Stomach smooth muscle (tissue), 2 donors: ENCODE data around the gene HMG20B.

Experiments used
- H3K27ac ChIP-seq: one replicate; pipeline ENCODE4 v1.7.0; 2013; ENCODE audit warnings: mild to moderate bottlenecking, low read length, inconsistent platforms
- H3K27me3 ChIP-seq, 2 donors: one replicate each; pipeline ENCODE4 v1.7.0; 2013; ENCODE audit warnings: low read length in 2 of 2; ENCODE audit not compliant: insufficient read depth in 2 of 2, control insufficient read depth in 1 of 2
- H3K36me3 ChIP-seq, 2 donors: one replicate each; pipeline ENCODE4 v1.7.0; 2013; ENCODE audit warnings: low read length in 2 of 2; ENCODE audit not compliant: control insufficient read depth in 2 of 2, insufficient read depth in 2 of 2
- H3K4me1 ChIP-seq: one replicate; pipeline ENCODE4 v1.7.0; 2013; ENCODE audit warnings: low read length; ENCODE audit not compliant: control insufficient read depth, insufficient read depth
- H3K4me3 ChIP-seq, 2 donors: one replicate each; pipeline ENCODE4 v1.7.0; 2013; ENCODE audit warnings: low read length in 2 of 2
- H3K9ac ChIP-seq, 2 donors: one replicate each; pipeline ENCODE4 v1.7.0; 2013; ENCODE audit warnings: low read length in 2 of 2, mild to moderate bottlenecking in 1 of 2
- H3K9me3 ChIP-seq, 2 donors: one replicate each; pipeline ENCODE4 v1.7.0; 2013; ENCODE audit warnings: low read length in 2 of 2; ENCODE audit not compliant: control insufficient read depth in 2 of 2
- donor health status: healthy.
- donor health status: Pancreatic carcinoma.

HMG20B gene

DNA sequence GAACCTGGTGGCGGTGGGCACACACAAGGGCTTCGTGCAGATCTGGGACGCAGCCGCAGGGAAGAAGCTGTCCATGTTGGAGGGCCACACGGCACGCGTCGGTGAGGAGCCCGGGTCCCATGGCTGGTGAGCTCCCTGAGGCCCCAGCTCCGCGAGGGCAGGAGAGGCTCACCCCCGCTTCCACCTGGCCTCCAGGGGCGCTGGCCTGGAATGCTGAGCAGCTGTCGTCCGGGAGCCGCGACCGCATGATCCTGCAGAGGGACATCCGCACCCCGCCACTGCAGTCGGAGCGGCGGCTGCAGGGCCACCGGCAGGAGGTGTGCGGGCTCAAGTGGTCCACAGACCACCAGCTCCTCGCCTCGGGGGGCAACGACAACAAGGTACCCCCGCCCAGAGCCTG lies 41.0 kb upstream of the HMG20B start:
- Histone ChIP-seq H3K27ac (no peak overlapping the region), H3K4me3 (no peak overlapping the region), H3K36me3 (peaks cover 19 to 52% of the 10 kb centered on the region in 2 donors), H3K4me1 (no peaks in the 10 kb centered on the region), H3K9me3 (no peaks in the 10 kb centered on the region), H3K27me3 (no peaks in the 10 kb centered on the region), H3K9ac (no peak overlapping the region)

DNA sequence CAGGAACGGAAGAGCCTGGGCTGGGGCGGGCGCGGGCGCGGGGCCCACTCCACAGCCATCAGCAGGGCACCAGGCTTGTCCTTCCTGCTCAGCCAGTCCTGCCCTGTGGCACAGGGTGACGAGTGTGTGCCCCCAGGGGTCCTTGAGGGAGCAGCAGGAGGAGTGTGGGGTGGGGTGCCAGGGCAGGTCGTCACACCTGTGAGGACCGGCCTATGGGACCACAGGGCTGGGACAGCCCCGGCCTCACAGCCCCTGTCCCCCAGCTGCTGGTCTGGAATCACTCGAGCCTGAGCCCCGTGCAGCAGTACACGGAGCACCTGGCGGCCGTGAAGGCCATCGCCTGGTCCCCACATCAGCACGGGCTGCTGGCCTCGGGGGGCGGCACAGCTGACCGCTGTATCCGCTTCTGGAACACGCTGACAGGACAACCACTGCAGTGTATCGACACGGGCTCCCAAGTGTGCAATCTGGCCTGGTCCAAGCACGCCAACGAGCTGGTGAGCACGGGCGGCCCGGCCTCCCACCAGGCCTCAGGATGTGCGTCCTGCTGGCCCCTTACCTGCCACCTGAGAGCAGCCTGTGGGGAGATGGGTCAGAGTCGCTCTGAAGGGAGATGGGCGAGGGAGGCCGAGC lies 40.5 kb upstream of the HMG20B start:
- H3K4me3 ChIP-seq: no peak overlapping the region
- no peaks in the 10 kb centered on the region for H3K9me3 ChIP-seq
- no peak overlapping the region for H3K27ac ChIP-seq
- no peaks in the 10 kb centered on the region for H3K27me3 ChIP-seq
- peaks cover 15 to 47% of the 10 kb centered on the region in 2 donors for H3K36me3 ChIP-seq
- peaks cover 3% of the 10 kb centered on the region for H3K4me1 ChIP-seq
- no peak overlapping the region for H3K9ac ChIP-seq

DNA sequence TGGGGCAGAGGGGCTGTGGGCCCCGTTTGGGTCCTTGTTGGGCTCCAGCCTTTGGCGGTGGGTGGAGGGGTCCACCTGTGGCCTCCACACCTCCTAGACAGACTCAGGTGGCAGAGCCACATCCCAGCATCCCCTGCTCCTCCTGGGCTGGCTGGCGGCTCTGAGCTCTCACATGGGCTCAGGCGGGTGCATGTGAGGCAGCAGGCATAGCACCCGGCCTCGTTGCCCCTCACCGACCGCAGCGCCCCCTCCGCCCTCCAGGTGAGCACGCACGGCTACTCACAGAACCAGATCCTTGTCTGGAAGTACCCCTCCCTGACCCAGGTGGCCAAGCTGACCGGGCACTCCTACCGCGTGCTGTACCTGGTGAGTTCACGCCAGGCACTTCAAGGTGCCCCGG lies 39.7 kb upstream of the HMG20B start:
- H3K27me3 ChIP-seq: no peaks in the 10 kb centered on the region
- H3K9me3 ChIP-seq: no peaks in the 10 kb centered on the region
- no peak overlapping the region for H3K27ac ChIP-seq
- no peak overlapping the region for H3K4me3 ChIP-seq
- H3K4me1 ChIP-seq: peaks cover 3% of the 10 kb centered on the region
- H3K9ac ChIP-seq: no peak overlapping the region
- peaks cover 13 to 45% of the 10 kb centered on the region in 2 donors for H3K36me3 ChIP-seq

DNA sequence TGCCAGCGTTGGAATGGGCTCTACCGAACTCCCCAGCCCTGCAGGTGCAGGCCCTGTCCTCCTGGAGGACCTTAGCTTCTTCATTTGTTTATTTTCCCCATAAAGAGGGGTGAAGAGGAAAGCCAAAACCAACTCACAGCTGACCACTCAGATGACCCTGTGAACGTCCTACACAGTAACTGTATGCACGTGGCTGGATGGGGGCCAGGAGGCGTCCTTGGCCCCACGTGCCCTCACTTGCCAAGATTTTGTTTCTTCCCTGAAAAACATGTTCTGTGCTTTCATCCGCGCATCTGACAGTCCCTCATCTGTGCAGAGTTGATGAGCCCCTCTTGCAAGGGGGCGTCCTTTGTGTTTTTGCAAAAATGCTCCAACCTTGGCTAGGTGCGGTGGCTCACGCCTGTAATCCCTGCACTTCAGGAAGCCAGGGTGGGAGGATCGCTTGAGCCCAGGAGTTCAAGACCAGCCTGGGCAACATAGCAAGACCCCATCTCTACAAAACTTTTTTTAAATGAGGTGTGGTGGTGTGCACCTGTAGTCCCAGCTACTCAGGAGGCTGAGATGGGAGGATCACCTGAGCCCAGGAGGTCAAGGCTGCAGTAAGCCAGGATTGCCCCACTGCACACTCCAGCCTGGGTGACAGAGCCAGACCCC lies 39.1 kb upstream of the HMG20B start:
- Histone ChIP-seq H3K4me3 (no peak overlapping the region), H3K27ac (no peak overlapping the region), H3K36me3 (peaks cover 11 to 41% of the 10 kb centered on the region in 2 donors), H3K9ac (no peak overlapping the region), H3K27me3 (no peaks in the 10 kb centered on the region), H3K9me3 (no peaks in the 10 kb centered on the region), H3K4me1 (peaks cover 3% of the 10 kb centered on the region)

DNA sequence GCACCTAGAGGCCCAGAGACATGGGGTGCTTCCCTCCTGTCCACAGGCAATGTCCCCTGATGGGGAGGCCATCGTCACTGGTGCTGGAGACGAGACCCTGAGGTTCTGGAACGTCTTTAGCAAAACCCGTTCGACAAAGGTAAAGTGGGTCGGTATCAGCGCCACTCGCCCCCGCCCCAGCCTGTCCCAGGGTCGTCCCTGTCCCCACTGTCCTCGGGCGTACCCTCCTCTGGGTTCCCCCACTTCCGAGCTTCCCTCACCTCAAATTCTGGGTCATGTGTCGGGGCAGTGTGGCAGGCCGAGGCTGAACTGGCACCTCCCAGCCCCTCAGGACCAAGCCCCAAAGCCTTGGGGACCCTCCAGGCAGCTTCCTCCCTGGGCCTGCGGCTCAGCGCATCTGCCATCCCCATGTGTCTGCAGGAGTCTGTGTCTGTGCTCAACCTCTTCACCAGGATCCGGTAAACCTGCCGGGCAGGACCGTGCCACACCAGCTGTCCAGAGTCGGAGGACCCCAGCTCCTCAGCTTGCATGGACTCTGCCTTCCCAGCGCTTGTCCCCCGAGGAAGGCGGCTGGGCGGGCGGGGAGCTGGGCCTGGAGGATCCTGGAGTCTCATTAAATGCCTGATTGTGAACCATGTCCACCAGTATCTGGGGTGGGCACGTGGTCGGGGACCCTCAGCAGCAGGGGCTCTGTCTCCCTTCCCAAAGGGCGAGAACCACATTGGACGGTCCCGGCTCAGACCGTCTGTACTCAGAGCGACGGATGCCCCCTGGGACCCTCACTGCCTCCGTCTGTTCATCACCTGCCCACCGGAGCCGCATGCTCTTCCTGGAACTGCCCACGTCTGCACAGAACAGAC lies 38.1 kb upstream of the HMG20B start:
- no peaks in the 10 kb centered on the region for H3K27me3 ChIP-seq
- no peak overlapping the region for H3K9ac ChIP-seq
- no peak overlapping the region for H3K27ac ChIP-seq
- H3K4me3 ChIP-seq: no peak overlapping the region
- no peaks in the 10 kb centered on the region for H3K9me3 ChIP-seq
- peaks cover 11 to 43% of the 10 kb centered on the region in 2 donors for H3K36me3 ChIP-seq
- peaks cover 5% of the 10 kb centered on the region for H3K4me1 ChIP-seq

DNA sequence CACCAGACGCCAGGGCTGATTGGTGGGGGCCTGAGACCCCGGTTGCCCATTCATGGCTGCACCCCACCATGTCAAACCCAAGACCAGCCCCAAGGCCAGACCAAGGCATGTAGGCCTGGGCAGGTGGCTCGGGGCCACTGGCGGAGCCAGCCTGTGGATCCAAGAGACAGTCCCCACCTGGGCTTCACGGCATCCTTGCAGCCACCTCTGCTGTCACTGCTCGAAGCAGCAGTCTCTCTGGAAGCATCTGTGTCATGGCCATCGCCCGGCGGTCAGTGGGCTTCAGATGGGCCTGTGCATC lies 37.6 kb upstream of the HMG20B start:
- Histone ChIP-seq H3K4me1 (peaks cover 5% of the 10 kb centered on the region), H3K36me3 (peaks cover 11 to 43% of the 10 kb centered on the region in 2 donors)

DNA sequence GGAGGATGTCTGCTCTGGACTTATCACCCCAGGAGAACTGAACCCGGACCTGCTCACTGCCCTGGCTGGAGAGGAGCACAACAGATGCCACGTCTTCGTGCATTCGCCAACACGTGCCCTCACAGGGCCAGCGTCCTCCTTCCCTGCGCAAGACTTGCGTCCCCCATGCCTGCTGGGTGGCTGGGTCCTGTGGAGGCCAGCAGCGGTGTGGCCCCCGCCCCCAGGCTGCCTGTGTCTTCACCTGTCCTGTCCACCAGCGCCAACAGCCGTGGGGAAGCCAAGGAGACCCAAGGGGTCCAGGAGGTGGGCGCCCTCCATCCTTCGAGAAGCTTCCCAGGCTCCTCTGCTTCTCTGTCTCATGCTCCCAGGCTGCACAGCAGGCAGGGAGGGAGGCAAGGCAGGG lies 37.2 kb upstream of the HMG20B start:
- peaks cover 11 to 41% of the 10 kb centered on the region in 2 donors for H3K36me3 ChIP-seq
- H3K9ac ChIP-seq: no peak overlapping the region

More for the DNA sequence above, 37.6 kb upstream of the HMG20B start:
- Histone ChIP-seq H3K27me3 (no peaks in the 10 kb centered on the region), H3K9ac (no peak overlapping the region), H3K9me3 (no peaks in the 10 kb centered on the region), H3K27ac (no peak overlapping the region), H3K4me3 (no peak overlapping the region)

DNA sequence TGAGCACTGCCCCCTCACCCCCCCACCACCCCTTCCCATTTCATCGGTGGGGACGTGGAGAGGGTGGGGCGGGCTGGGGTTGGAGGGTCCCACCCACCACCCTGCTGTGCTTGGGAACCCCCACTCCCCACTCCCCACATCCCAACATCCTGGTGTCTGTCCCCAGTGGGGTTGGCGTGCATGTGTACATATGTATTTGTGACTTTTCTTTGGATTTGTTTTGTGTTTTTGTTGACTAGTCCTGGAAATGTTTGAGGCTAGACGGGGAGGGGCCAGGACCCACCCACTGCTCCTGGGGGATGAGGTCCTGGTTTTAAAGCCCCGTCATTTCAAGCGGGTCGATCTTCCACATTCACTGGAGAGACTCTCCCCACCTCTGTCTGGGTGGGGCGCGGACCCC lies 36.8 kb upstream of the HMG20B start:
- H3K9ac ChIP-seq: no peak overlapping the region

More for the DNA sequence above, 37.2 kb upstream of the HMG20B start:
- no peak overlapping the region for H3K27ac ChIP-seq
- peaks cover 5% of the 10 kb centered on the region for H3K4me1 ChIP-seq
- no peaks in the 10 kb centered on the region for H3K9me3 ChIP-seq
- no peak overlapping the region for H3K4me3 ChIP-seq
- no peaks in the 10 kb centered on the region for H3K27me3 ChIP-seq

DNA sequence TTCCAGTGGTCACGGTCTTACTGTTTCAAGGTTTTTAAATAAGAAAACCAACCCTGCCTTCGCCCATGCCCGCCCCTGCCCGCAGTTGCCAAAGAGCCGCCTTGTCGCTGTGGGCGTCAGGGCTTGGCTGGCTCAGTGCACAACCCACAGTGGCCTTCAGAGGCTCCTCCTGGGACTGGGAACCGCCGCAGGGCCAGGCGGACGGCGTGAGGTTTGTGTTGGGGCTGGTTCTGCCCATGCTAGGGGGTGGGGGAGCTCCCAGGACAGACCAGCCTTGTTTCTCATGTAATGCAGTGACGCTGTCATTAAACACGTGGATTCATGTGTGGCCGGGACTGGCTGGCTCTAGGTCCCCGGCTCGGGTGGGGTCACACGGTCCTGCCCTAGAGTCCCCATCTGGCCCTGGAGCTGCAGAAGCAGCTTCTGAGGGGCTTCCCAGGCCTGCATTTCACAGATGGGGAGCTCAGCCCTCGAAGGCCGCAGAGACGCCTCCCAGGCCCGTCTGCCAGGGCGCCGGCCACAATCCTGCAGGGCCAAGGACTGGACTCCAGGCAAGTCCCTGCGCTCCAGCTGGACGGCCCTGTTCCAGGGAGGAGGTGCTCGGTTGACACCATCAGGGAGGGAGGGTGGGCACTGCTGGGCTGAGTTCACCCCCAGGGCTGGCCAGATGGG lies 36.2 kb upstream of the HMG20B start:
- no peak overlapping the region for H3K9ac ChIP-seq
- no peak overlapping the region for H3K27ac ChIP-seq
- no peaks in the 10 kb centered on the region for H3K9me3 ChIP-seq
- no peak overlapping the region for H3K4me3 ChIP-seq
- H3K36me3 ChIP-seq: peaks cover 8 to 34% of the 10 kb centered on the region in 2 donors
- H3K27me3 ChIP-seq: no peaks in the 10 kb centered on the region
- peaks cover 5% of the 10 kb centered on the region for H3K4me1 ChIP-seq

More for the DNA sequence above, 36.8 kb upstream of the HMG20B start:
- H3K27ac ChIP-seq: no peak overlapping the region
- H3K4me3 ChIP-seq: no peak overlapping the region
- peaks cover 5% of the 10 kb centered on the region for H3K4me1 ChIP-seq
- peaks cover 8 to 40% of the 10 kb centered on the region in 2 donors for H3K36me3 ChIP-seq
- no peaks in the 10 kb centered on the region for H3K9me3 ChIP-seq
- H3K27me3 ChIP-seq: no peaks in the 10 kb centered on the region

DNA sequence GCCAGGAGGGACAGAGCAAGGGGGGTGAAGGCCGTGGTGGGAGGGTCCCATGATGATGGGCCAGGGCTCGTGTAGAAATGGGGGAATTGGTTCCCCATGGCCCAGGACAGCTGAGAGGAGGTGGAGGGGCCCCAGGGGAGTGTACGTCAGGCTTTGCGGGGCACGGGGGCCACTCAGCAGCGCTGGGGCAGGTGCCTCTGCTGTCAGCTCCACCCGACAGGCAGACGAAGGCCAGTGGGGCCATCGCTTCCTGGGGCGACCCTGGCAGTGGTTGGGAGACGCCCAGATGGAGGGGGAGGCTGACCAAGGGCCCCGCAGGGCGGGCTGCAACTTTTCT lies 35.7 kb upstream of the HMG20B start:
- Histone ChIP-seq H3K4me1 (peaks cover 5% of the 10 kb centered on the region), H3K27me3 (no peaks in the 10 kb centered on the region), H3K4me3 (no peak overlapping the region), H3K36me3 (peaks cover 8 to 32% of the 10 kb centered on the region in 2 donors), H3K9ac (no peak overlapping the region), H3K27ac (no peak overlapping the region), H3K9me3 (no peaks in the 10 kb centered on the region)
